Retinal pigment epithelial cell (primary cell): ENCODE results near the gene PAQR8.
A peak's percentile ranks its signal among the peaks of the same experiment; 100 is the strongest.
"Not testable (repeated sequence)": the region's sequence is repeated elsewhere in the genome, so short reads cannot be mapped to it uniquely, and the experiment has no call there.

Source experiments
- DNase-seq: peaks from one replicate; pipeline ENCODE4 v3.0.0-alpha.2; 2010; ENCODE audit warnings: low read depth
- H3K4me3 ChIP-seq: 2 replicates; pipeline ENCODE4 v1.5.1; 2011; ENCODE audit warnings: mild to moderate bottlenecking, low read length, control low read depth, moderate library complexity
- TF ChIP-seq, protein P1 (sequence below): conservative IDR thresholded peaks from 2 replicates; pipeline ENCODE4 v1.5.1; 2011; ENCODE audit warnings: low read depth, low read length, control low read depth, inconsistent platforms

PAQR8 gene

DNA sequence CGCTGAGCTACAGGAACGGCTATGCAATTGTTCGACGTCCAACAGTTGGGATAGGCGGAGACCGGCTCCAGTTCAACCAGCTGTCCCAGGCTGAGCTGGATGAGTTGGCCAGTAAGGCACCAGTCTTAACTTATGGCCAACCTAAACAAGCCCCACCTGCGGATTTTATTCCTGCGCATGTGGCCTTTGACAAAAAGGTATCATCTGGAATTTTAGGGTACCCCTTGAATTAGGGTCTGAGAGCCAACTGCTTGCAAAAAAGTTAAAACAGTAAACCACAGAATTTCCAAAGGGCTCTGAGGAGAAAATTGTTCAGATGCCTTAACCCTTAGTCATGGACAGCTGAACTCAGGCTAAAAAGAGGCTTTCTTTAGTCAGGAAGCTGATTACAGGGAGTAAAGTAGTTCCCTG is 62.0 kb downstream of the PAQR8 start:
- TF ChIP-seq, protein P1, sequence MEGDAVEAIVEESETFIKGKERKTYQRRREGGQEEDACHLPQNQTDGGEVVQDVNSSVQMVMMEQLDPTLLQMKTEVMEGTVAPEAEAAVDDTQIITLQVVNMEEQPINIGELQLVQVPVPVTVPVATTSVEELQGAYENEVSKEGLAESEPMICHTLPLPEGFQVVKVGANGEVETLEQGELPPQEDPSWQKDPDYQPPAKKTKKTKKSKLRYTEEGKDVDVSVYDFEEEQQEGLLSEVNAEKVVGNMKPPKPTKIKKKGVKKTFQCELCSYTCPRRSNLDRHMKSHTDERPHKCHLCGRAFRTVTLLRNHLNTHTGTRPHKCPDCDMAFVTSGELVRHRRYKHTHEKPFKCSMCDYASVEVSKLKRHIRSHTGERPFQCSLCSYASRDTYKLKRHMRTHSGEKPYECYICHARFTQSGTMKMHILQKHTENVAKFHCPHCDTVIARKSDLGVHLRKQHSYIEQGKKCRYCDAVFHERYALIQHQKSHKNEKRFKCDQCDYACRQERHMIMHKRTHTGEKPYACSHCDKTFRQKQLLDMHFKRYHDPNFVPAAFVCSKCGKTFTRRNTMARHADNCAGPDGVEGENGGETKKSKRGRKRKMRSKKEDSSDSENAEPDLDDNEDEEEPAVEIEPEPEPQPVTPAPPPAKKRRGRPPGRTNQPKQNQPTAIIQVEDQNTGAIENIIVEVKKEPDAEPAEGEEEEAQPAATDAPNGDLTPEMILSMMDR, result no peak
- peak; percentile 69 for DNase-seq
- peak overlapping the region; percentile 2 for H3K4me3 ChIP-seq

DNA sequence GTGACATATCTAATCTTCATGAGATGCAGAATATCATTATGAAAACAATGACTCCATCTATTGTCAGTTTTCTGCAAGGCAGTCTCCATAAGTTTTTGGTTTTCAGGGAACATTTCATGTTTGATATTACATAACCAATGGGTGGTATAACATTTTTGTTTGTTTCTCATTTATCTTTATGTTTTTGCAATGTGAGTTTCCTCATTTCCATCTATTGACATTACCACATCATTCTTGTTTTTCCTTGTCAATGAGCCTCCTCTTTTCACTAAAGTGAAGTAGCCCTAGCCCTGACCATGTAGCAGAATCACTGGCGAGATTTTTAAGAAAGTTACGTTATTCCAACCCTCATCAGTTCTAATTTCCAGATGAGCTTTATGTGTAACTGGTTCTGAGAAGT is 62.6 kb downstream of the PAQR8 start:
- TF ChIP-seq, protein P1, result no peak
- no peak for DNase-seq
- H3K4me3 ChIP-seq, result no peak overlapping the region

DNA sequence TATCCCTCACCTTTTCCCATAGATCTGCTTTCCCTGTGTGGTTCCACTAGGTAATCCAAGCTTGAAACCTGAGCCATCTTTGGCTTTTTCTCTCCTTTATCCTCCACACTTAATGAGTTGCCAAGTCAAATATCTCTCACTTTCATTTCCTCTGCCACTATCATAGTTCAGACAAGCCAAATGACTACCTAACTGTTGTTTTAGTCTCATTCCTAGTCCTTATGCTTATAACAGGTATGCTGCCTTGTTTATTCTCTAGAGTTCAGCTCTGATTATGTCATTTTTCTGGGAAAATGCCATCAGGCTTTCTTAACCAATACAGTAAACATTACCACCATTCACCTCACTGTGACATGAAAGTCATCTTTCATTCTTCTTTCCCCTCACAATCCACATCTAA is 64.7 kb downstream of the PAQR8 start:
- no peak overlapping the region for H3K4me3 ChIP-seq
- TF ChIP-seq, protein P1, result no peak
- DNase-seq, result no peak

DNA sequence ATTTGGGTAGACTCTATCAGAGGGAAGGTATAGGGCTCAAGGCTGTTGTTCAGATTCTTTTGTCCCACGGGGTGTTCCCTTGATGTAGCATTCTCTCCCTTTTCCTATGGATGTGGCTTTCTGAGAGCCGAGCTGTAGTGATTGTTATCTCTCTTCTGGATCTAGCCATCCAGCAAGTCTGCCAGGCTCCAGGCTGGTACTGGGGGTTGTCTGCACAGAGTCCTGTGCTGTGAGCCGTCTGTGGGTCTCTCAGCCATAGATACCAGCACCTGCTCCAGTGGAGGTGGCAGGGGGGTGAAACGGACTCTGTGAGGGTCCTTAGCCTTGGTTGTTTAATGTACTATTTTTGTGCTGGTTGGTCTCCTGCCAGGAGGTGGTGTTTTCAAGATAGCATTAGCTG is 71.3 kb downstream of the PAQR8 start:
- H3K4me3 ChIP-seq, DNase-seq: not testable (repeated sequence)

DNA sequence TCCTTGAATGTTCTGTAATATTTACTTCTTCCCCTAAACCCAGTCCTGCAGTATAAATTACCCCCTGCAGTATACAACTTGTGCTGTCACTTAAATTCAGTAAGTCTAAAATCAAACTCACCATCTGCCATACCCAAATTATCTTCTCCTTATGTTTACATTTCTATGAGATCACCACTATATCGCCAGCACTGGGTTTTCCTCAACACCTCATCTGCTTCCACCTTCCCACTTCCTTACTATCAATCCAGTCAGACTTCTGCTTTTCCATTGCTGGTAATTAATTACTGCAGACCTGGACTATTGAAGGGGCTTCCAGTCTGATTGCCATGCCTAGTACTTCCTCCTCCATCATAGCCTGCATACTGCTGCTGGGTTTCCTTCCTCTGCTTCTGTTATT is 73.4 kb downstream of the PAQR8 start:
- DNase-seq, result no peak
- TF ChIP-seq, protein P1, result no peak
- no peak overlapping the region for H3K4me3 ChIP-seq

DNA sequence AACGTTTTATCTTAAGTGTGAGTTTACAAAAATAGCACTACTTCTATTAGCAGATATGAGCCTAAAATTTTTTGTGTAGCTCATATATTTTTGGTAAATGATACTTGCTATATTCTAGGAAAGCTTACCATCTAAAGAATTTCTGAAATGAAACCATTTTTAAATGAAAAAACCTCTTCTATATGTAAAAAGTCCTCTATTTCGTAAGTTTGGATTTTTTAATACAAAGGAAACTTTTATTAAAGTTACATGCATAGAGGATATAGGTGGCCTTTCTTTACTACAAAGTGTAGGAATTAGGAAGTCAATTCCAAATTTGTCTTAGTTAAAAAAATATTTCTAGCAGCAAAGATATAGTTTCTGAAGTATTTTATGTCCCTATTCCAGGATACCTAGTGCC is 77.0 kb downstream of the PAQR8 start:
- TF ChIP-seq, protein P1, result no peak
- no peak overlapping the region for H3K4me3 ChIP-seq
- DNase-seq, result no peak

DNA sequence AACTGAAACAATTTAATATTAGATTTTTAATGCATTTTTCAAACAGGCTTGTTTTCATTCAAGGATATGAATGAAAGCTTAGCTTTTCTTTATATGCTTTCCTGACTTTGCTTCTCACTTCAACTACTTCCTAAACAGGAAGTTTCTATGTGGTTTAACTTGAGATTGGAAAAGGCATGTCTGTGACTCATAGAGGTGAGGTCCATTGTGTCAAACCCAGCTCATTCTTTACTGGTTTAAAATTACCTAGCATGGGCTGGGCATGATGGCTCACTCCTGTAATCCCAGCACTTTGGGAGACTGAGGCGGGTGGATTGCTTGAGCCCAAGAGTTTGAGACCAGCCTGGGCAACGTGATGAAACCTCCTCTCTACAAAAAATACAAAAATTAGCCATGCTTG is 92.6 kb downstream of the PAQR8 start:
- TF ChIP-seq, protein P1, result no peak
- DNase-seq, result peak; percentile 66
- H3K4me3 ChIP-seq, result no peak overlapping the region

DNA sequence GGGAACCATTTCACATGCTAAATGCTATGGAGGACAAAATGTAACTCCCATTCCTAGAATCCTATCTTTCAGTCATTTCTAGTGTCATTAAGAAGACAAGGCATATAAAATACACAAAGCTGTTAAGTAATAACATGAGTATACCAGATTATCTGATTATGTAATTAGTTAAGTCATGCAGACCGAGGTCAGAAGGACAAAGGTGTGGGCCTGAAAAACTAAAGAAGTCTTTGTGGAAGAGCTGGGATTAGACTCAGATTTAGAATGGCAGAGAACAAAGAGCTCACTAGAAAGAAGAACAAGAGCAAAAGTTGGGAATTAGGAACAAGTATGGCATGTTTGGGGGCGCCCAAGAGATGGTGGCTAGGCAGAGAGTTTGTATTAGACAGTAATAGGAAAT is 95.1 kb downstream of the PAQR8 start:
- TF ChIP-seq, protein P1, result peak; percentile 8
- DNase-seq, result peak; percentile 81

More for the DNA sequence above, 95.1 kb downstream of the PAQR8 start:
- H3K4me3 ChIP-seq, result no peak overlapping the region
